GM12878 (cell line): ENCODE data around the gene UGT2B11. TPM values are rescaled to one million over a fixed set of nuclear protein-coding genes. Genes with fewer than 3 reads are reported as not detected.
"Not testable (repeated sequence)": the region's sequence is repeated elsewhere in the genome, so short reads cannot be mapped to it uniquely, and the experiment has no call there.

ENCODE experiments used
- ATAC-seq: fragments of 200-7000 bp; cut with Tn5 transposase; 3 replicates; pipeline ENCODE4 v1.9.1; 2020; ENCODE audit warnings: mild to moderate bottlenecking, moderate library complexity
- BruUV-seq: library from RNA; stranded (reverse); fragments of 400-500 nt; replicated peaks from 2 replicates; lab custom pipeline; 2021; lab: Mats Ljungman, UMichigan
- CTCF ChIA-PET: fragments of 300-600 bp; sonication (Branson Sonifier 250); formaldehyde crosslinking; extraction: SDS; loops from one replicate; lab custom pipeline; 2021; ENCODE audit warnings: inconsistent platforms; lab: Yijun Ruan, JAX
- POLR2A ChIA-PET: fragments of 350-600 bp; formaldehyde crosslinking; extraction: SDS; loops from one replicate; lab custom pipeline; 2021; ENCODE audit warnings: inconsistent platforms; lab: Charles Lee
- RAD21 ChIA-PET: fragments of 300-600 bp; sonication (Branson Sonifier 250); formaldehyde crosslinking; loops from one replicate; lab custom pipeline; 2023; ENCODE audit warnings: antibody characterized with exemption; ENCODE audit not compliant: unreplicated experiment; lab: Charles Lee
- SMC1A ChIA-PET: fragments of 300-600 bp; sonication (Branson Sonifier 250); formaldehyde crosslinking; loops from one replicate; lab custom pipeline; 2023; ENCODE audit not compliant: unreplicated experiment, uncharacterized antibody; lab: Charles Lee
- DNase-seq: peaks from one replicate; pipeline ENCODE4 v3.0.0-alpha.2; 2011; ENCODE audit warnings: low read depth, low spot score
- FAIRE-seq: peaks from 3 replicates; lab custom pipeline; 2011; peaks lifted over from hg19 to GRCh38; lab: Jason Lieb, UNC
- H2AFZ ChIP-seq: 2 replicates; pipeline ENCODE4 v1.6.0; 2011; ENCODE audit warnings: low read depth, low read length, control low read depth; ENCODE audit not compliant: control insufficient read depth
- H3K27ac ChIP-seq: 2 replicates; pipeline ENCODE4 v1.5.1; 2011; ENCODE audit warnings: control low read depth; ENCODE audit not compliant: control insufficient read depth, insufficient read depth
- H3K27me3 ChIP-seq, 2 experiments: replicated peaks in 1 of 2; 2 replicates each; pipeline versions ENCODE4 v1.6.0 to v1.6.1; 2011; ENCODE audit warnings: low read length in 1 of 2; ENCODE audit not compliant: control insufficient read depth in 2 of 2, insufficient read depth in 2 of 2
- H3K36me3 ChIP-seq, 2 experiments: 2 replicates each; pipeline ENCODE4 v1.5.1; 2011; ENCODE audit warnings: low read length in 1 of 2; ENCODE audit not compliant: control insufficient read depth in 2 of 2, insufficient read depth in 2 of 2
- H3K4me1 ChIP-seq: 2 replicates; pipeline ENCODE4 v1.6.1; 2011; ENCODE audit warnings: mild to moderate bottlenecking, low read length, moderate library complexity, mixed read lengths; ENCODE audit not compliant: control insufficient read depth, insufficient read depth
- H3K4me2 ChIP-seq: 2 replicates; pipeline ENCODE4 v1.6.0; 2011; ENCODE audit warnings: control low read depth; ENCODE audit not compliant: control insufficient read depth, insufficient read depth
- H3K4me3 ChIP-seq: fragments of 200-600 bp; sonication (generic); 2 replicates; pipeline ENCODE4 v1.5.1; 2016
- H3K79me2 ChIP-seq: 2 replicates; pipeline ENCODE4 v1.6.0; 2011; ENCODE audit warnings: low read length; ENCODE audit not compliant: control insufficient read depth, insufficient read depth
- H3K9ac ChIP-seq: 2 replicates; pipeline ENCODE4 v1.8.0; 2011; ENCODE audit warnings: low read length, control low read depth, mixed read lengths; ENCODE audit not compliant: control insufficient read depth, insufficient read depth
- H3K9me3 ChIP-seq: replicated peaks from 3 replicates; pipeline ENCODE4 v1.5.1; 2011; ENCODE audit warnings: mild to moderate bottlenecking, low read length; ENCODE audit not compliant: control insufficient read depth, insufficient read depth
- H4K20me1 ChIP-seq: 2 replicates; pipeline ENCODE4 v1.6.0; 2011; ENCODE audit not compliant: control insufficient read depth, insufficient read depth
- E4F1 ChIP-seq: fragments of 450-650 bp; IDR thresholded peaks from 2 replicates; pipeline ENCODE4 v1.6.1; 2018; ENCODE audit warnings: borderline replicate concordance, mild to moderate bottlenecking; ENCODE audit not compliant: partially characterized antibody
- NR2C1 ChIP-seq: fragments of 450-650 bp; IDR thresholded peaks from 2 replicates; pipeline ENCODE4 v1.6.1; 2017; ENCODE audit warnings: antibody characterized with exemption, mild to moderate bottlenecking, moderate library complexity
- SIX5 ChIP-seq: IDR thresholded peaks from 2 replicates; pipeline ENCODE4 v1.6.1; 2011; ENCODE audit warnings: mild to moderate bottlenecking, low read depth, low read length, moderate library complexity; ENCODE audit not compliant: severe bottlenecking
- WGBS: methylation state at CpG from one replicate; pipeline ENCODE4 v1.1.6; 2016; ENCODE audit warnings: low lambda C conversion rate; ENCODE audit not compliant: insufficient replicate concordance, insufficient coverage; ENCODE audit errors: missing lambda C conversion rate; 5-methylcytosine and 5-hydroxymethylcytosine counted together
- in situ Hi-C: fragments of 300-500 bp; cut with MboI; formaldehyde crosslinking; loops from 9 replicates; pipeline ENCODE4 v1.14.3; 2018; ENCODE audit warnings: mixed read lengths
- intact Hi-C: fragments of 100-400 bp; cut with micrococcal nuclease; formaldehyde crosslinking; loops from one replicate; pipeline ENCODE4 v1.14.2; 2022; ENCODE audit not compliant: unreplicated experiment
- polyA plus RNA-seq, 11 experiments: library from polyadenylated mRNA; depleted of rRNA in 4 of 11; unstranded in 6 of 11; stranded (reverse) in 5 of 11; fragments of >200 nt; fragmentation: Nextera tagmentation in 4 of 11; fragmentation: Illumina TruSeq in 1 of 11; extraction: Ambion mirVana in 4 of 11; extraction: Trizol in 1 of 11; gene quantifications; 1 replicate in 1 of 11; 2 replicates in 10 of 11; pipeline versions ENCODE4 v1.2.1 to v1.2.3, GENCODE V29; 2011 to 2016; ENCODE audit warnings: inconsistent platforms in 2 of 11, missing spikeins in 2 of 11, low read depth in 1 of 11
- total RNA-seq, 4 experiments: library from RNA; depleted of rRNA in 3 of 4; stranded (reverse); fragments of >200 nt in 3 of 4; fragmentation: Illumina TruSeq in 1 of 4; extraction: Trizol in 1 of 4; gene quantifications; 2 replicates each; pipeline versions ENCODE4 v1.2.1 to v1.2.3, GENCODE V29; 2013 to 2021

The UGT2B11 gene
- total and polyA plus RNA-seq, 10 of the 15 experiments (the other 5 are each of a cell fraction or from before 2014, with no cell fraction given), result not detected

DNA sequence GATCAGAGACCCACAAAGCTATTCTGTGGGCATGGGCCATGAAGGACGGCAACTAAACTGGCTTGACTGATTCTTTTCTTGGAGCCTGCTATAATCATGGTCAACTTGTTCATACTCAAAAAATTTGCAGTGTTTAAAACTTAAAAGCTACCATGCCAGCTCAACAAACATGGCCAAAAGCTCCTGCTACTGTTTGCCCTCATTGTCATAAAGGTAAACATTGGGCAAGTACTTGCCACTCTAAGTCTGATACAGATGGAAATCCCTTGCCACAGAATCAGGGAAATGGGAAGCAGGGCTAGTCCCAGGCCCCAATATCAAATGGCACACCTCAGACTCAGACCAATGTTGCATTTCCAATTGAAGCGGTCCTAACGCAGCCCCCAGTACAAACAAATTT, 20.4 kb downstream of the UGT2B11 start:
- in situ Hi-C loops, result no loop called here
- no peak overlapping the region for H3K27ac ChIP-seq
- no peak overlapping the region for H3K4me3 ChIP-seq
- POLR2A ChIA-PET, result no interaction called here
- CTCF ChIA-PET, result no interaction called here
- intact Hi-C loops, result no loop called here
- H3K9ac ChIP-seq, result no peak overlapping the region
- RAD21 ChIA-PET, result no interaction called here
- H3K27me3 ChIP-seq, result no peaks in the 10 kb centered on the region
- FAIRE-seq, result no peak
- H3K36me3 ChIP-seq, result no peaks in the 10 kb centered on the region
- no TSS peak for BruUV-seq
- TF ChIP-seq SIX5, result no peak
- no peak for TF ChIP-seq NR2C1
- TF ChIP-seq E4F1, result no peak
- H2AFZ ChIP-seq, result no peak overlapping the region
- ATAC-seq, result no peak
- H3K4me1 ChIP-seq, result no peaks in the 10 kb centered on the region
- no peak overlapping the region for H3K4me2 ChIP-seq
- no peak for DNase-seq
- SMC1A ChIA-PET, result no interaction called here
- no peaks in the 10 kb centered on the region for H3K79me2 ChIP-seq
- 27% methylated on average over 3 of the region's 3 CpGs for WGBS
- H4K20me1 ChIP-seq, result no peaks in the 10 kb centered on the region
- H3K9me3 ChIP-seq, result no peaks in the 10 kb centered on the region

DNA sequence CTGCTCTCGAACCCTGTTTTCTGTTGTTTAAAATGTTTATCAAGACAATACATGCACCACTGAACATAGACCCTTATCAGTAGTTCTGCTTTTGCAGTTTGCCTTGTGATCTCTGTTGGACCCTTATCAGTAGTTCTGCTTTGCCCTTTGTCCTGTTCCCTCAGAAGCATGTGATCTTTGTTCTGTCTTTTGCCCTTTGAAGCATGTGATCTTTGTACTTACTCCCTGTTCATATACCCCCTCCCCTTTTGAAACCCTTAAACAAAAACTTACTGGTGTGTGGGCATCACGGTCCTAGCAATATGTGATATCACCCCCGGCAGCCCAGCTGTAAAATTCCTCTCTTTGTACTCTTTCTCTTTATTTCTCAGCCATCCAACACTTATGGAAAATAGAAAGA, 22.6 kb downstream of the UGT2B11 start:
- FAIRE-seq, H3K79me2 ChIP-seq, H3K27ac ChIP-seq, SMC1A ChIA-PET, BruUV-seq, H3K4me3 ChIP-seq, H3K36me3 ChIP-seq, POLR2A ChIA-PET, DNase-seq, H3K4me2 ChIP-seq, H2AFZ ChIP-seq, H3K9ac ChIP-seq, H3K27me3 ChIP-seq, H4K20me1 ChIP-seq, in situ Hi-C loops, RAD21 ChIA-PET, H3K9me3 ChIP-seq, ATAC-seq, CTCF ChIA-PET, H3K4me1 ChIP-seq, intact Hi-C loops: not testable (repeated sequence)
- 57% methylated on average over 3 of the region's 3 CpGs for WGBS

DNA sequence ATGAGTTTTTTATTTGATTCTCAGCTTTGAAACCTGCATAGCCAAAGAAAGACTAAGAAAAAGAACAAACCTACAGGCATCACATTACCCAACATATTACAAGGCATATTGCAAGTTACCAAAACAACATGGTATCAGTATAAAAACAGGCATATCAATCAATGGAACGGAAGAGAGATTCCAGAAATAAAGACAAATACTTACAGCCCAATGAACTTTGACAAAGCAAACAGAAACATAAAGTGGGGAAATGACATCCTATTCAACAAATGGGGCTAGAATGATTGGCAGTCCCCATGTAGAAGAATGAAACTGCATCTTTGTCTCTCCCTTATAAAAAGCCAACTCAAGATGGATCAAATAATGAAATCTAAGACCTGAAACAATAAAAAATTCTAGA, 23.9 kb downstream of the UGT2B11 start:
- CTCF ChIA-PET, result interaction anchor here (1.1 kb wide), 1 partner anchor 687 kb away, joined by 4 read pairs; no protein-coding TSS in a partner anchor

More for the DNA sequence above, 23.9 kb downstream of the UGT2B11 start:
- H3K4me3 ChIP-seq, DNase-seq, BruUV-seq, POLR2A ChIA-PET, in situ Hi-C loops, ATAC-seq, H3K9ac ChIP-seq, RAD21 ChIA-PET, H3K36me3 ChIP-seq, SMC1A ChIA-PET, H3K9me3 ChIP-seq, H3K4me1 ChIP-seq, H3K27me3 ChIP-seq, H4K20me1 ChIP-seq, H3K27ac ChIP-seq, H3K4me2 ChIP-seq, intact Hi-C loops, H2AFZ ChIP-seq, H3K79me2 ChIP-seq, FAIRE-seq: not testable (repeated sequence)
- 6% methylated on average over 1 of the region's 1 CpG for WGBS
